GM19025 (cell line): ENCODE results near the gene AP4E1.
"Not testable (repeated sequence)": the region's sequence is repeated elsewhere in the genome, so short reads cannot be mapped to it uniquely, and the experiment has no call there.

Experiments
- ATAC-seq: cut with Tn5 transposase; IDR thresholded peaks from one replicate; pipeline ENCODE4 v1.9.1; 2021; ENCODE audit warnings: mild to moderate bottlenecking, low read depth, moderate library complexity; ENCODE audit not compliant: unreplicated experiment

Gene AP4E1

GRCh38 chr15:50886611-50887345 lies 21.7 kb upstream of the AP4E1 start:
- no peak for ATAC-seq

GRCh38 chr15:50888054-50888453 lies 20.4 kb upstream of the AP4E1 start:
- no peak for ATAC-seq

GRCh38 chr15:50889589-50889988 lies 18.9 kb upstream of the AP4E1 start:
- no peak for ATAC-seq

GRCh38 chr15:50890751-50891150 lies 17.7 kb upstream of the AP4E1 start:
- ATAC-seq = no peak

- ATAC-seq = no peak
These were observed 17.3 kb upstream of the AP4E1 start for GRCh38 chr15:50891159-50891558.

GRCh38 chr15:50893976-50894375 lies 14.5 kb upstream of the AP4E1 start:
- no peak for ATAC-seq

- not testable (repeated sequence) for ATAC-seq
These were observed 7.1 kb upstream of the AP4E1 start for GRCh38 chr15:50901390-50901789.

GRCh38 chr15:50904211-50904610 lies 4.3 kb upstream of the AP4E1 start:
- ATAC-seq = no peak

- no peak for ATAC-seq
These were observed 3.4 kb upstream of the AP4E1 start for GRCh38 chr15:50905055-50905454.

GRCh38 chr15:50906954-50907600 lies 1.4 kb upstream of the AP4E1 start:
- peak; percentile 51 for ATAC-seq

GRCh38 chr15:50907601-50908208 lies 778 bp upstream of the AP4E1 start:
- ATAC-seq = no peak

- no peak for ATAC-seq
These were observed 481 bp downstream of the AP4E1 start for GRCh38 chr15:50909010-50909317.

- ATAC-seq = not testable (repeated sequence)
These were observed 1.9 kb downstream of the AP4E1 start for GRCh38 chr15:50910426-50910795.

- no peak for ATAC-seq
These were observed 2.5 kb downstream of the AP4E1 start for GRCh38 chr15:50911001-50911400.

- ATAC-seq = no peak
These were observed 3.1 kb downstream of the AP4E1 start for GRCh38 chr15:50911621-50912020.

GRCh38 chr15:50916400-50916799 lies 7.9 kb downstream of the AP4E1 start:
- no peak for ATAC-seq

- ATAC-seq = not testable (repeated sequence)
These were observed 10.9 kb downstream of the AP4E1 start for GRCh38 chr15:50919359-50919758.

GRCh38 chr15:50925281-50925680 lies 16.8 kb downstream of the AP4E1 start:
- ATAC-seq = no peak

GRCh38 chr15:50929062-50929461 lies 20.6 kb downstream of the AP4E1 start:
- ATAC-seq = no peak

- no peak for ATAC-seq
These were observed 22.3 kb downstream of the AP4E1 start for GRCh38 chr15:50930792-50931191.

GRCh38 chr15:50933341-50933740 lies 24.9 kb downstream of the AP4E1 start:
- ATAC-seq = no peak

GRCh38 chr15:50938525-50938924 lies 30.0 kb downstream of the AP4E1 start:
- no peak for ATAC-seq
